ENCODE results near the gene HOXC13. TPM values are rescaled to one million over a fixed set of nuclear protein-coding genes. Genes with fewer than 3 reads are reported as not detected.

HOXC13 gene
- total and polyA plus RNA-seq, 9 of the 15 experiments (the other 6 are each of a cell fraction or from before 2014, with no cell fraction given): 0.03 to 0.29 (median 0.17) TPM; not detected in 2

DNA sequence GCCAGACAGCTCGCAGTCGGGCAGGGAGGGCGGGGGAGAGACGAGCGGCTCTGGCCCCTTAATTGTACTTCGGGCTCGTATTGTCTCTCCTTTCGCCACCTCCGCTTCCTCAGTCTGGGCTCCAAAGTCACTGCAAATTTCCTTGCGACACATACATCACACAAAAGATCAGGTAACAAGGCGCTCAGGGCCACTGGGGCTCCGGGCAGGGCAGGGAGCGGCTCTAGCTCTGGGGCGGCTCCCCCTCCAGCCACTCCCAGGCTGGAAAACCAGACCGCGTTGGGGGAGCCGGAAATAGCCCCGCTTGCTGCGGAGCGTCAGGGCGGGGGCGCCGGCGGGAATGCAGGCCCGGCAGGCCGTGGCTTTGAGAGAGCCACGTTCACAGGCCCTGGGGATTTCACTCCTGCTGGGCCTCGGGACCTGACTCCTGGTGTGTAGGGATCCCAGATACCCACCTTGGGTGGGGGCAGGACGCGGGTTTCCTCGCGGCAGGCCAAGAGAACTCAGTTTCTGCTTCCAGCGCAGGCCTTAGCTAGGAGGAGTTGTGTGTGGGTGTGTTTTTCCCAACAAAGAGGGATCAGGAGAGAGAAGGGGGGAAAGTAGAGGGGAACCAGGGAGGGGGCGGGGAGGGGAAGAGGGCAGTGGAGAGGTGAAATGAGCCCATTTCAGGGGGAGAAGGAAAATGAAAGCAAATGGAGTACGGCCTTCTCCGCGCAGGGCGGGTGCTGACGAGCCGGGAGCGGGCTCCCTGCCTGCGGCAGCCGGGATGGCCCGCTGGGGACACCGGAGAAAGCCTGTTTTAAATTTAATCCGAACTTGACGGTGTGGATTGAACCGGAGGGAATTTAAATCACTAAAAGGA, 57.0 kb downstream of the HOXC13 start (continued):
- TF ChIP-seq, protein P1, sequence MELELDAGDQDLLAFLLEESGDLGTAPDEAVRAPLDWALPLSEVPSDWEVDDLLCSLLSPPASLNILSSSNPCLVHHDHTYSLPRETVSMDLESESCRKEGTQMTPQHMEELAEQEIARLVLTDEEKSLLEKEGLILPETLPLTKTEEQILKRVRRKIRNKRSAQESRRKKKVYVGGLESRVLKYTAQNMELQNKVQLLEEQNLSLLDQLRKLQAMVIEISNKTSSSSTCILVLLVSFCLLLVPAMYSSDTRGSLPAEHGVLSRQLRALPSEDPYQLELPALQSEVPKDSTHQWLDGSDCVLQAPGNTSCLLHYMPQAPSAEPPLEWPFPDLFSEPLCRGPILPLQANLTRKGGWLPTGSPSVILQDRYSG (tag; conservative IDR thresholded peaks at IDR 0.05; ENCODE audit: low read depth): no peak
- TF ChIP-seq, protein P2, sequence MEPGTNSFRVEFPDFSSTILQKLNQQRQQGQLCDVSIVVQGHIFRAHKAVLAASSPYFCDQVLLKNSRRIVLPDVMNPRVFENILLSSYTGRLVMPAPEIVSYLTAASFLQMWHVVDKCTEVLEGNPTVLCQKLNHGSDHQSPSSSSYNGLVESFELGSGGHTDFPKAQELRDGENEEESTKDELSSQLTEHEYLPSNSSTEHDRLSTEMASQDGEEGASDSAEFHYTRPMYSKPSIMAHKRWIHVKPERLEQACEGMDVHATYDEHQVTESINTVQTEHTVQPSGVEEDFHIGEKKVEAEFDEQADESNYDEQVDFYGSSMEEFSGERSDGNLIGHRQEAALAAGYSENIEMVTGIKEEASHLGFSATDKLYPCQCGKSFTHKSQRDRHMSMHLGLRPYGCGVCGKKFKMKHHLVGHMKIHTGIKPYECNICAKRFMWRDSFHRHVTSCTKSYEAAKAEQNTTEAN (CRISPR knock-in tag; IDR thresholded peaks at IDR 0.05): no peak
- TF ChIP-seq TAF7 (tag; IDR thresholded peaks at IDR 0.05) (peak; percentile 68), TFAP4 (CRISPR knock-in tag; IDR thresholded peaks at IDR 0.05; ENCODE audit: borderline replicate concordance) (peak; percentile 52; the same call in 1 of the 2 replicates), EWSR1 (IDR thresholded peaks at IDR 0.05; ENCODE audit: borderline replicate concordance, low read depth, partially characterized antibody) (no peak), AFF1 (IDR thresholded peaks at IDR 0.05; ENCODE audit: low read depth in 1 of 2, partially characterized antibody in 2 of 2) (no peak), ZNF232 (CRISPR knock-in tag; IDR thresholded peaks at IDR 0.05) (no peak), ILK (tag; IDR thresholded peaks at IDR 0.05; ENCODE audit: borderline replicate concordance, low read depth) (no peak), POLR2AphosphoS5 (IDR thresholded peaks at IDR 0.05; ENCODE audit: control insufficient read depth, insufficient read depth, low read depth, low read length) (peak; percentile 84), XRCC4 (IDR thresholded peaks at IDR 0.05; ENCODE audit: extremely low read depth, insufficient read depth, insufficient read length) (no peak), ZNF41 (CRISPR knock-in tag; conservative IDR thresholded peaks at IDR 0.05) (no peak), HINFP (tag; conservative IDR thresholded peaks at IDR 0.05; ENCODE audit: low read depth) (no peak), NR2C2 (CRISPR knock-in tag; IDR thresholded peaks at IDR 0.05) (no peak), NR2C2 (tag; IDR thresholded peaks at IDR 0.05) (peak; percentile 15; the same call in 1 of the 2 replicates)
- TF ChIP-seq, protein P3, sequence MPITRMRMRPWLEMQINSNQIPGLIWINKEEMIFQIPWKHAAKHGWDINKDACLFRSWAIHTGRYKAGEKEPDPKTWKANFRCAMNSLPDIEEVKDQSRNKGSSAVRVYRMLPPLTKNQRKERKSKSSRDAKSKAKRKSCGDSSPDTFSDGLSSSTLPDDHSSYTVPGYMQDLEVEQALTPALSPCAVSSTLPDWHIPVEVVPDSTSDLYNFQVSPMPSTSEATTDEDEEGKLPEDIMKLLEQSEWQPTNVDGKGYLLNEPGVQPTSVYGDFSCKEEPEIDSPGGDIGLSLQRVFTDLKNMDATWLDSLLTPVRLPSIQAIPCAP (CRISPR knock-in tag; IDR thresholded peaks at IDR 0.05; ENCODE audit: borderline replicate concordance): 0 out of 2 replicates have a peak, but pooled peaks have one; percentile 68

Measured in K562 (cell line).